ENCODE data around the gene EPB41L4B.
"Not testable (repeated sequence)": the region's sequence is repeated elsewhere in the genome, so short reads cannot be mapped to it uniquely, and the experiment has no call there.

Gene EPB41L4B

GRCh38 chr9:109320742-109321448 lies at the start of gene EPB41L4B:
Gene EPB41L4B, minus strand, starts transcription at chr9:109321059. Its CDS starts 613 bp downstream, at chr9:109320446.
- DNase-seq (ENCODE audit: low spot score): peak; percentile 75

DNA sequence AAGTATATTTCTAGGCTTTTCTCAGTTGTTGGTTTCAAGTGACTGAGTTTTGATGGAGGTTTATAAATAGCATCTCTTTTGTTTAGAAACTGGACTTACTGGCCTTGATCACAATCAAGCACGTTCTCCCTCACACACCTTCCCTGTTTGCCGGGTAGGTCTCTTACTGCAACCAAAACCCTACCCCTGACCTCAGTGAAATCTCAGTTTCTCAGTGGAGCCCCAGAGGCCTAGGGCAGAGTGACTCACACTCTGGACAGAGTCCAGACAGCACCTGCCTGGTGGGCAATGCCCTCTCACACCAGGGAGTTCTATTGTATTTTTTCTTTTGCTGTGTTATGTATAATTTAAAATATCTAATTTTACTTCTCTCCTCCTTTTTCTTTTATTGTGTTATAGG lies 48.4 kb upstream of the EPB41L4B start:
- no peak for DNase-seq (ENCODE audit: low spot score)

GRCh38 chr9:109360771-109361170 lies 39.9 kb upstream of the EPB41L4B start:
- DNase-seq (ENCODE audit: low spot score): no peak

GRCh38 chr9:109358968-109359603 lies 38.2 kb upstream of the EPB41L4B start:
- not testable (repeated sequence) for DNase-seq (ENCODE audit: low spot score)

GRCh38 chr9:109355564-109356297 lies 34.9 kb upstream of the EPB41L4B start:
- no peak for DNase-seq (ENCODE audit: low spot score)

GRCh38 chr9:109354190-109354589 lies 33.3 kb upstream of the EPB41L4B start:
- DNase-seq (ENCODE audit: low spot score): no peak

DNA sequence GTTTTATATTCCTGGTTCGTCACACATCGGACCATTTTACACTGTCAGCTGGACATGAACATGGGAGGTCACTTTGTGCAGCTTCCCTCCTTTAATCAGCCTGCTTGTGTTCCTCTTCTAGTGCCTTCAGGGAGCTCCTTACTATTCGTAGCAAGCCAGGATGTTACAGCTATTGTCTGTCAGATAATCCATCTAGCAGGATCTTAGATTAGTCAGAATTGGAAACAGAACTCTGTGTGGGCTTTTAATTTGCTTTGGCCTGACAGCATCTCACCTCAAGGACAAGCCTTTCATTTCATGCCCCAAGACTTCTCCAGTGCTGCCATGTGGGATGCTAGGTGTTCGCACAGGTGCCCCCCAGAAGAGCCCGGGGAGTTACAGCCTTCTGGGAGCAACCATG lies 30.2 kb upstream of the EPB41L4B start:
- no peak for DNase-seq (ENCODE audit: low spot score)

DNA sequence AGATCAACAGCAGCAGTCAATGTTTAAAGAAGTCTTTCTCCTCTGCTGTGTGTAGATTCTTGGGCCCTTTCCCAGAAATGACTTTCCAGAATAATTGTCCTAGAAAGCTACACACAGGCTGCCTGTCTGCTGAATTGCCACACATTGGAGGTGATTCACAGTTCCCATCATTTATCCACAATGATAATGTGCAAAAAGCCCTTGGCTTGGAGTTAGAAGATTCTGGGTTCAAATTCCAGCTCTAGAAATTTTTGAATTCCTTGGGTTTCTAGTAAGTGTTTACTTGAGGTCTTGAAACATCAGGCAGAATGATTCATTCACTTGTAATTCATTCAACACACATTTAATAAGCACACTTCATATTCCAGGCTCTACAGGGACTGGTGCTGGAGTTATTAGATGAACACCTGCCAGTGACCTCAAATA lies 28.6 kb upstream of the EPB41L4B start:
- DNase-seq (ENCODE audit: low spot score): no peak

- DNase-seq (ENCODE audit: low spot score): no peak
Measured at GRCh38 chr9:109346904-109347303, 26.0 kb upstream of the EPB41L4B start.

DNA sequence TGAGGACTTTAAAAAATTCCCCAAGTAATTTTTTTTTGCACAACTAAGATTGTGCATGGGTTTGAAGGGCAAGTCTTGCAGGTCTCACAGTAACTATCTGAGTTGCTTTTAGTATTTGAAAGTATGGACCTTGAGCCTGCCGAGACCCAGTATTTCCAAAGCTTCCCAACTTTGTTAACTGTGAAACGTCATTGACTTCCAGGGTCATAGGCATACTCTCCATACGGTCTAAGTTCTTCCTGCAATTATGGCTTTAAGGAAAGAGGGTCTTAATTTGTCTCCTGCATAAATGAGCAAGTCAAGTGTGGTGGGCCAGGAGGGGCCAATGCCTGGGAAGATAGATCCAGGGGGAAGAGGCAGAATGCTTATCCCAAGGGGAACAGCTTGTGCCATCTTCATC lies 24.0 kb upstream of the EPB41L4B start:
- no peak for DNase-seq (ENCODE audit: low spot score)

GRCh38 chr9:109342878-109343277 lies 22.0 kb upstream of the EPB41L4B start:
- no peak for DNase-seq (ENCODE audit: low spot score)

GRCh38 chr9:109341561-109341960 lies 20.7 kb upstream of the EPB41L4B start:
- no peak for DNase-seq (ENCODE audit: low spot score)

- not testable (repeated sequence) for DNase-seq (ENCODE audit: low spot score)
Measured at GRCh38 chr9:109340979-109341378, 20.1 kb upstream of the EPB41L4B start.

GRCh38 chr9:109336409-109336808 lies 15.6 kb upstream of the EPB41L4B start:
- no peak for DNase-seq (ENCODE audit: low spot score)

- DNase-seq (ENCODE audit: low spot score): no peak
Measured at GRCh38 chr9:109335929-109336328, 15.1 kb upstream of the EPB41L4B start.

- no peak for DNase-seq (ENCODE audit: low spot score)
Measured at GRCh38 chr9:109335121-109335520, 14.3 kb upstream of the EPB41L4B start.

- no peak for DNase-seq (ENCODE audit: low spot score)
Measured at GRCh38 chr9:109331353-109331752, 10.5 kb upstream of the EPB41L4B start.

DNA sequence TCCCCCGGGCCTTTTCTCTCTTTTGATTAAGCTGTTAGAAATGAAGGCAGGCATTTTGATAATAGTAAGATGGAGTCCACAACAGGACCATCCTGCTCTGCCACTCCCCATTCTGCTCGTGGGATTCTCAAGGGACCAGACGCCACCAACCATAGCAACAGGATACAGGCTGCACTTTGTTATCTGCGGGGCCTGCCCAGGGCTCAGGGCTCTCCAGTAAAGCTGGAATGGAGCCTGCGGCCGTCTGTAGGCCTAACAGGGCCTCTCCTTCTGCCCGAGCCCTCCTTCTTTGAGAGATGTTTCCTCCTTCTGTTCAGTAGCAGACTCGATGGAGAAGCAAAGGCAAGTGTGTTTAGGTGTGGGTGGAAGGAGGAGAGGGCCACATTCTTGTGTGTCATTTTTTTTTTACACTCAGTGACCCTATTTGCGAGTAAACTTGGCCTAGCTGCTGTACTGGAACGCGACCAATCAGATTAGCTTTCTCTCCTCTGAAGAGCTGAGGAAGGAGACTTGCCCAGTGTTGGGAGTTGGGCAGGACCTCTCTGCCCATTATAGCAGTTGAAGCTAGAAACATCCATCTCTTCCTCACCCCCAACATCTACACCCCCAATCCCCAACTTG lies 8.9 kb upstream of the EPB41L4B start:
- no peak for DNase-seq (ENCODE audit: low spot score)

DNA sequence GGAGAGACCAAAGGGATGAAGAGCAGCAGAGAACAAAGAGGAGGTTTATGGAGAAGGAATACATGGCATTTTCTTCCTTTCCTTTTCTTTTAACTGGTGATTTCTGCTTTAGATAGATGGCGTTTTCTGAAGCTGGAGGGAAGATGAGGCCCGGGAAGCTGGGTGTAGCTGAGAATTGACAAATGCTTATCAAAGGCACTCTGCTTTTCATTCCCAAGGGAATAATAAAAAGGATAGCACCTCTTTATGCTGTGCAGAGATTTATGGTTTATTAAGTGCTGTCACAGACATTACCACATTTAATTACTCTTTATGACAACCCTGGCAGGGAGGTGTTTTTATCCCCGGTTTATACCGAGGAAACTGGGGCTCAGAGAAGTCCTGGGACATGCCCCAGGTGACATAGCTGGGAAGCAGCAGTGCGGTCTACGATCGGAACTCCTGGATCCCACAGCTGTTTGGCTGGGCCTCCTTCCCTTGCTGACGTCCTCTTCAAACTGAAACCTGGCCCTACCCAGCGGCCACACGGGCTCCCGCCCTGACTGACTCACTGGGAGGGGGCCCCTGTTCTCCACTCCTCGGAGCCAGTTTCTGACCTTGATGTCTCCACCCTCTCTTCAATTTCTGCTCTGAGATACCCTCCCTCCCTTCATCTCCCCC lies 8.2 kb upstream of the EPB41L4B start:
- no peak for DNase-seq (ENCODE audit: low spot score)

DNA sequence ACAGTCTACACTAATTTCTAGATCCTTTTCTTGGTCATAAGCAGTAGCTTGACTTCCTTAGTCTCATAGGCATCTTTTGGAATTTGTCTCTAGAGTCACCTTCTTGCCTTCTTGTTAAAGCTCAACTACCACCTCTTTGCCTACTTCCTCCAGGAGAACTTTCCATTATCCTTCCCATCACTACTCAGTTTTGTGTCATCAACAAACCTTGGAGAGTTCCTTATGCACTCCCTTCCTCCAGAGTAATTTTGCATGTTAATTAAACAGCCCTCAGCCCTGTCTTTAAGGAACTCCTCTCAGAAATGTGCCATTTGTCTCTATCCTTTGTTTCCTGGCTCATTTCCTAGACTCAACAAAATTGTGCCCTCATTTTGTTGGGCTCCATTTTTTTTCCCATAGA lies 4.2 kb upstream of the EPB41L4B start:
- DNase-seq (ENCODE audit: low spot score): no peak

DNA sequence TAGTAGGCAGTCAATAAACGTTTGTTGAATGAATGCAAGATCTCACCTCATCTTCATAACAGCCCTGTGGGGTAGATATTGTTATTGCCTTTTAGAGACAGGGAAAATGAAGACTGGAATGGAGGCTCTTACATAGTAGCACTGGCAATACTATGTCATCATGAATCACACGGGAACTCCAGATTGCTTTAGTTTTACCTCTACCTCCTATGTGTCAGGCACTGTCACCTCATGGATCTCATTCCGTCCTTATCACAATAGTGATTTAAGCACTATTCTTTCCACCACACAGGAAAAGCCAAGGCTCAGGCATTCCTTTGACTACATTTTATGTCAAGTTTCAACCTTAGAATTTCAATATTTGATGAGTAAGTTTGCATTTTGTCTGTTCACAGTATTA lies 2.9 kb upstream of the EPB41L4B start:
- no peak for DNase-seq (ENCODE audit: low spot score)

- no peak for DNase-seq (ENCODE audit: low spot score)
Measured at GRCh38 chr9:109321727-109322126, 868 bp upstream of the EPB41L4B start.

Measured in CD4-positive, alpha-beta T cell treated with Interleukin-6 at 100 ng/mL for 8 hours (primary cell).